GM12878 (cell line): ENCODE data around the gene ALB.

Experiments
- ATF3 ChIP-seq: IDR thresholded peaks from 2 replicates; pipeline ENCODE4 v1.6.1; 2011; ENCODE audit warnings: low read depth, mild to moderate bottlenecking, low read length, moderate library complexity, borderline replicate concordance; ENCODE audit errors: extremely low read depth
- CHD2 ChIP-seq: IDR thresholded peaks from 2 replicates; pipeline ENCODE4 v1.6.1; 2011; ENCODE audit warnings: low read depth, low read length, improper control_type of control experiment, borderline replicate concordance
- CHD4 ChIP-seq: fragments of 200-600 bp; sonication (generic); IDR thresholded peaks from 2 replicates; pipeline ENCODE4 v1.6.1; 2016; ENCODE audit warnings: mild to moderate bottlenecking
- CREM ChIP-seq: IDR thresholded peaks from 2 replicates; pipeline ENCODE4 v1.6.1; 2014; ENCODE audit warnings: antibody characterized with exemption, low read depth
- CTCF ChIP-seq, 3 experiments: IDR thresholded peaks in 2 of 3; conservative IDR thresholded peaks in 1 of 3; 2 replicates each; pipeline ENCODE4 v1.5.1; 2011; ENCODE audit warnings: low read depth in 3 of 3, low read length in 3 of 3, mild to moderate bottlenecking in 3 of 3, control low read depth in 2 of 3, moderate library complexity in 2 of 3, inconsistent platforms in 1 of 3, mixed read lengths in 1 of 3; ENCODE audit not compliant: control insufficient read depth in 2 of 3, insufficient read depth in 1 of 3; ENCODE audit errors: extremely low read depth in 1 of 3
- EP300 ChIP-seq, 2 experiments: fragments of 150-350 bp in 1 of 2; IDR thresholded peaks; 2 replicates each; pipeline ENCODE4 v1.6.1; 2011 to 2012; ENCODE audit warnings: low read depth in 2 of 2, low read length in 2 of 2, borderline replicate concordance in 1 of 2, improper control_type of control experiment in 1 of 2, inconsistent platforms in 1 of 2; ENCODE audit not compliant: control insufficient read depth in 1 of 2
- GATAD2B ChIP-seq: fragments of 450-650 bp; conservative IDR thresholded peaks from 2 replicates; pipeline ENCODE4 v1.6.1; 2017; ENCODE audit warnings: low read depth, mild to moderate bottlenecking, moderate library complexity
- HSF1 ChIP-seq: fragments of 150-350 bp; IDR thresholded peaks from 2 replicates; pipeline ENCODE4 v1.6.1; 2014; ENCODE audit warnings: mild to moderate bottlenecking, low read depth, low read length
- MAX ChIP-seq: IDR thresholded peaks from 2 replicates; pipeline ENCODE4 v1.6.1; 2012; ENCODE audit warnings: low read depth, low read length, improper control_type of control experiment
- RAD21 ChIP-seq: IDR thresholded peaks from 2 replicates; pipeline ENCODE4 v1.6.1; 2011; ENCODE audit warnings: mild to moderate bottlenecking, low read depth, low read length, moderate library complexity; ENCODE audit not compliant: insufficient read depth
- REST ChIP-seq: IDR thresholded peaks from 2 replicates; pipeline ENCODE4 v1.6.1; 2012; ENCODE audit warnings: mild to moderate bottlenecking, low read depth, low read length
- SIN3A ChIP-seq: IDR thresholded peaks from 2 replicates; pipeline ENCODE4 v1.6.1; 2012; ENCODE audit warnings: low read depth, low read length, improper control_type of control experiment
- ZBTB40 ChIP-seq: fragments of 450-650 bp; IDR thresholded peaks from 2 replicates; pipeline ENCODE4 v1.6.1; 2016; ENCODE audit warnings: mild to moderate bottlenecking, moderate library complexity, borderline replicate concordance

- TF ChIP-seq HSF1 (no peak), REST (no peak), ZBTB40 (no peak), CHD4 (no peak), CTCF (IDR thresholded peaks at IDR 0.05 in 2 of 3, conservative IDR thresholded peaks at IDR 0.05 in 1 of 3; ENCODE audit: control insufficient read depth in 2 of 3, extremely low read depth in 1 of 3, insufficient read depth in 1 of 3, low read depth in 3 of 3, low read length in 3 of 3) (no peak), RAD21 (no peak), GATAD2B (no peak), MAX (no peak), ATF3 (no peak), CHD2 (no peak), CREM (no peak), SIN3A (no peak), EP300 (IDR thresholded peaks at IDR 0.05; ENCODE audit: borderline replicate concordance in 1 of 2, control insufficient read depth in 1 of 2, low read depth in 2 of 2, low read length in 2 of 2) (no peak)
Observed at GRCh38 chr4:73426666-73427065, 22.6 kb downstream of the ALB start.
